Measurements from ENCODE around the gene BATF.

DNA sequence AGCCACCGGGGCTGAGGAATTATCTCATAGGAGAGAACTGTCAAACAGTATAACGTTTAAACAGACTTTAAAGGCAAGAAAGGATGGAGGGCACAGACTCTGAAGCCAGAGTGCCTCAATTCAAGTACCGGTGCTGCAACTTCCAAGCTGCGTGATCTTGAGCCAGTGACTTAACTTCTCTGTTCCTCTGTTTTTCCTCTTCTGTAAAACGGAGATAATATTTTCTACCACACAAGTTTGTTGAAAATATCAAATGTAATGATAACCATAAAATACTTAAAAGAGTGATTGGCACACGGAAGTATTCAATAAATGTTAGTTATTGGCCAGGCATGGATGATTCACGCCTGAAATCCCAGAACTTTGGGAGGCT, 18.2 kb downstream of the BATF start:
- TF ChIP-seq, protein P1, sequence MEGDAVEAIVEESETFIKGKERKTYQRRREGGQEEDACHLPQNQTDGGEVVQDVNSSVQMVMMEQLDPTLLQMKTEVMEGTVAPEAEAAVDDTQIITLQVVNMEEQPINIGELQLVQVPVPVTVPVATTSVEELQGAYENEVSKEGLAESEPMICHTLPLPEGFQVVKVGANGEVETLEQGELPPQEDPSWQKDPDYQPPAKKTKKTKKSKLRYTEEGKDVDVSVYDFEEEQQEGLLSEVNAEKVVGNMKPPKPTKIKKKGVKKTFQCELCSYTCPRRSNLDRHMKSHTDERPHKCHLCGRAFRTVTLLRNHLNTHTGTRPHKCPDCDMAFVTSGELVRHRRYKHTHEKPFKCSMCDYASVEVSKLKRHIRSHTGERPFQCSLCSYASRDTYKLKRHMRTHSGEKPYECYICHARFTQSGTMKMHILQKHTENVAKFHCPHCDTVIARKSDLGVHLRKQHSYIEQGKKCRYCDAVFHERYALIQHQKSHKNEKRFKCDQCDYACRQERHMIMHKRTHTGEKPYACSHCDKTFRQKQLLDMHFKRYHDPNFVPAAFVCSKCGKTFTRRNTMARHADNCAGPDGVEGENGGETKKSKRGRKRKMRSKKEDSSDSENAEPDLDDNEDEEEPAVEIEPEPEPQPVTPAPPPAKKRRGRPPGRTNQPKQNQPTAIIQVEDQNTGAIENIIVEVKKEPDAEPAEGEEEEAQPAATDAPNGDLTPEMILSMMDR (IDR thresholded peaks at IDR 0.05 in 2 of 3, conservative IDR thresholded peaks at IDR 0.05 in 1 of 3; ENCODE audit: borderline replicate concordance in 1 of 3, insufficient read depth in 1 of 3, low read depth in 2 of 3, low read length in 2 of 3) = no peak
- no peak for TF ChIP-seq JUND (IDR thresholded peaks at IDR 0.05)
- no peak for TF ChIP-seq EZH2 (IDR thresholded peaks at IDR 0.05)
- TF ChIP-seq TCF7L2 (IDR thresholded peaks at IDR 0.05; ENCODE audit: borderline replicate concordance, extremely low read depth, insufficient read depth, insufficient read length) = no peak
- TF ChIP-seq ZNF274 (IDR thresholded peaks at IDR 0.05; ENCODE audit: low read depth, low read length) = no peak
- no peak for TF ChIP-seq RAD21 (IDR thresholded peaks at IDR 0.05; ENCODE audit: low read depth)
- no peak for TF ChIP-seq SRF (IDR thresholded peaks at IDR 0.05; ENCODE audit: low read depth)
- TF ChIP-seq, protein P2, sequence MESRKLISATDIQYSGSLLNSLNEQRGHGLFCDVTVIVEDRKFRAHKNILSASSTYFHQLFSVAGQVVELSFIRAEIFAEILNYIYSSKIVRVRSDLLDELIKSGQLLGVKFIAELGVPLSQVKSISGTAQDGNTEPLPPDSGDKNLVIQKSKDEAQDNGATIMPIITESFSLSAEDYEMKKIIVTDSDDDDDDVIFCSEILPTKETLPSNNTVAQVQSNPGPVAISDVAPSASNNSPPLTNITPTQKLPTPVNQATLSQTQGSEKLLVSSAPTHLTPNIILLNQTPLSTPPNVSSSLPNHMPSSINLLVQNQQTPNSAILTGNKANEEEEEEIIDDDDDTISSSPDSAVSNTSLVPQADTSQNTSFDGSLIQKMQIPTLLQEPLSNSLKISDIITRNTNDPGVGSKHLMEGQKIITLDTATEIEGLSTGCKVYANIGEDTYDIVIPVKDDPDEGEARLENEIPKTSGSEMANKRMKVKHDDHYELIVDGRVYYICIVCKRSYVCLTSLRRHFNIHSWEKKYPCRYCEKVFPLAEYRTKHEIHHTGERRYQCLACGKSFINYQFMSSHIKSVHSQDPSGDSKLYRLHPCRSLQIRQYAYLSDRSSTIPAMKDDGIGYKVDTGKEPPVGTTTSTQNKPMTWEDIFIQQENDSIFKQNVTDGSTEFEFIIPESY (IDR thresholded peaks at IDR 0.05; ENCODE audit: extremely low read depth, insufficient replicate concordance, low read length) = no peak
- TF ChIP-seq POLR2AphosphoS5 (IDR thresholded peaks at IDR 0.05; ENCODE audit: low read depth, low read length) = no peak
- TF ChIP-seq, protein P3, sequence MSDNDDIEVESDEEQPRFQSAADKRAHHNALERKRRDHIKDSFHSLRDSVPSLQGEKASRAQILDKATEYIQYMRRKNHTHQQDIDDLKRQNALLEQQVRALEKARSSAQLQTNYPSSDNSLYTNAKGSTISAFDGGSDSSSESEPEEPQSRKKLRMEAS (IDR thresholded peaks at IDR 0.05) = no peak
- TF ChIP-seq EZH2phosphoT487 (IDR thresholded peaks at IDR 0.05; ENCODE audit: borderline replicate concordance) = no peak
